Suprapubic skin (tissue), 3 donors: ENCODE data around the gene PDS5B.

Experiments
- POLR2A ChIP-seq, 2 donors: fragments of 450-650 bp; IDR thresholded peaks; one replicate each; pipeline ENCODE4 v1.6.1; 2017; ENCODE audit warnings: antibody characterized with exemption in 2 of 2, mild to moderate bottlenecking in 2 of 2, moderate library complexity in 2 of 2
- TF ChIP-seq, protein P1 (sequence below), 2 donors: fragments of 200-600 bp in 1 of 2; fragments of 450-650 bp in 1 of 2; sonication (generic) in 1 of 2; IDR thresholded peaks; one replicate each; pipeline ENCODE4 v1.5.1; 2016 to 2019; ENCODE audit warnings: antibody characterized with exemption in 2 of 2, mild to moderate bottlenecking in 1 of 2, moderate library complexity in 1 of 2

DNA sequence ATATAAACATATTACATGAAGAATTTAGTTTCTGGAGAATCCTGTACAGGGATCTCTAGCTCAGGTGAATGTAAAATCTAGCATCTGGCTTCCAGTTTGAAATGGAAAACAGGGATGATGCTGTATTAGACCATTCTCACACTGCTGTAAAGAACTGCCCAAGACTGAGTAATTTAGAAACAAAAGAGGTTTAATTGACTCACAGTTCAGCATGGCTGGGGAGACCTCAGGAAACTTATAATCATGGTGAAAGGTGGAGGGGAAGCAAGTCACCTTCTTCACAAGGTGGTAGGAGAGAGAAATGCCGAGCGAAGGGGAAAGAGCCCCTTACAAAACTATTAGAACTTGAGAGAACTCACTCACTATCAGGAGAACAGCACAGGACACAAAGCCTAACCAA, 30.6 kb upstream of the PDS5B start:
- TF ChIP-seq, protein P1, sequence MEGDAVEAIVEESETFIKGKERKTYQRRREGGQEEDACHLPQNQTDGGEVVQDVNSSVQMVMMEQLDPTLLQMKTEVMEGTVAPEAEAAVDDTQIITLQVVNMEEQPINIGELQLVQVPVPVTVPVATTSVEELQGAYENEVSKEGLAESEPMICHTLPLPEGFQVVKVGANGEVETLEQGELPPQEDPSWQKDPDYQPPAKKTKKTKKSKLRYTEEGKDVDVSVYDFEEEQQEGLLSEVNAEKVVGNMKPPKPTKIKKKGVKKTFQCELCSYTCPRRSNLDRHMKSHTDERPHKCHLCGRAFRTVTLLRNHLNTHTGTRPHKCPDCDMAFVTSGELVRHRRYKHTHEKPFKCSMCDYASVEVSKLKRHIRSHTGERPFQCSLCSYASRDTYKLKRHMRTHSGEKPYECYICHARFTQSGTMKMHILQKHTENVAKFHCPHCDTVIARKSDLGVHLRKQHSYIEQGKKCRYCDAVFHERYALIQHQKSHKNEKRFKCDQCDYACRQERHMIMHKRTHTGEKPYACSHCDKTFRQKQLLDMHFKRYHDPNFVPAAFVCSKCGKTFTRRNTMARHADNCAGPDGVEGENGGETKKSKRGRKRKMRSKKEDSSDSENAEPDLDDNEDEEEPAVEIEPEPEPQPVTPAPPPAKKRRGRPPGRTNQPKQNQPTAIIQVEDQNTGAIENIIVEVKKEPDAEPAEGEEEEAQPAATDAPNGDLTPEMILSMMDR (IDR thresholded peaks at IDR 0.05), result no peak
- TF ChIP-seq POLR2A (IDR thresholded peaks at IDR 0.05), result no peak
